NCI-H748 treated with DMSO at 0.1 percent for 48 hours (cell line): Measurements from ENCODE around the gene MIGA2.
"Not testable (repeated sequence)": the region's sequence is repeated elsewhere in the genome, so short reads cannot be mapped to it uniquely, and the experiment has no call there.

Source experiments
- DNase-seq: peaks from one replicate; lab custom pipeline; 2025; lab: John Stamatoyannopoulos, UW

Gene MIGA2

GRCh38 chr9:129011170-129011569, 25.3 kb upstream of the MIGA2 start:
- no peak for DNase-seq

GRCh38 chr9:129011761-129012181, 24.7 kb upstream of the MIGA2 start:
- DNase-seq: no peak

- no peak for DNase-seq
These were observed 24.1 kb upstream of the MIGA2 start for GRCh38 chr9:129012343-129012742.

- DNase-seq: no peak
These were observed 23.5 kb upstream of the MIGA2 start for GRCh38 chr9:129012893-129013448.

GRCh38 chr9:129013674-129014073, 22.8 kb upstream of the MIGA2 start:
- DNase-seq: no peak

- no peak for DNase-seq
These were observed 22.3 kb upstream of the MIGA2 start for GRCh38 chr9:129014124-129014523.

GRCh38 chr9:129014608-129015007, 21.8 kb upstream of the MIGA2 start:
- no peak for DNase-seq

GRCh38 chr9:129021091-129021490, 15.3 kb upstream of the MIGA2 start:
- DNase-seq: no peak

- DNase-seq: no peak
These were observed 14.4 kb upstream of the MIGA2 start for GRCh38 chr9:129022037-129022436.

GRCh38 chr9:129023036-129023907, 13.2 kb upstream of the MIGA2 start:
- DNase-seq: no peak

- no peak for DNase-seq
These were observed 12.6 kb upstream of the MIGA2 start for GRCh38 chr9:129023908-129024233.

GRCh38 chr9:129026442-129027223, 9.8 kb upstream of the MIGA2 start:
- DNase-seq: peak; percentile 55

GRCh38 chr9:129027224-129027684, 9.2 kb upstream of the MIGA2 start:
- no peak for DNase-seq

GRCh38 chr9:129027685-129028191, 8.7 kb upstream of the MIGA2 start:
- peak; percentile 35 for DNase-seq

GRCh38 chr9:129028192-129028966, 8.0 kb upstream of the MIGA2 start, which contains the start of gene SH3GLB2:
SH3GLB2 (minus strand) TSS chr9:129028331; CDS start chr9:129028154, 177 bp downstream.
- peak; percentile 84 for DNase-seq

GRCh38 chr9:129030191-129030590, 6.2 kb upstream of the MIGA2 start:
- DNase-seq: no peak

- DNase-seq: no peak
These were observed 4.9 kb upstream of the MIGA2 start for GRCh38 chr9:129031514-129031913.

GRCh38 chr9:129032541-129033159, 3.8 kb upstream of the MIGA2 start:
- DNase-seq: no peak

GRCh38 chr9:129033216-129033615, 3.2 kb upstream of the MIGA2 start:
- no peak for DNase-seq

GRCh38 chr9:129035838-129036237, 588 bp upstream of the MIGA2 start:
- not testable (repeated sequence) for DNase-seq
